Liver (tissue), 9 donors: ENCODE measurements around the gene RETREG3. TPM values are rescaled to one million over a fixed set of nuclear protein-coding genes. Genes with fewer than 3 reads are reported as not detected.

Source experiments
- DNase-seq: peaks from one replicate; pipeline ENCODE4 v3.0.0-alpha.2; 2017; ENCODE audit warnings: low spot score
- H3K27ac ChIP-seq, 2 donors: one replicate each; pipeline ENCODE4 v1.7.0; 2013; ENCODE audit warnings: inconsistent platforms in 2 of 2, low read length in 2 of 2, control low read depth in 1 of 2, low read depth in 1 of 2, mild to moderate bottlenecking in 1 of 2
- H3K27me3 ChIP-seq, 4 donors: one replicate each; pipeline versions ENCODE4 v1.6.1 to v1.7.0; 2013; ENCODE audit warnings: low read length in 3 of 4, inconsistent platforms in 1 of 4, mild to moderate bottlenecking in 1 of 4, moderate library complexity in 1 of 4; ENCODE audit not compliant: control insufficient read depth in 4 of 4, insufficient read depth in 4 of 4
- H3K36me3 ChIP-seq, 4 donors: one replicate each; pipeline versions ENCODE4 v1.6.1 to v1.7.0; 2013; ENCODE audit warnings: low read length in 3 of 4, mild to moderate bottlenecking in 3 of 4, low read depth in 1 of 4, moderate library complexity in 1 of 4; ENCODE audit not compliant: control insufficient read depth in 4 of 4, insufficient read depth in 3 of 4
- H3K4me1 ChIP-seq, 4 donors: one replicate each; pipeline versions ENCODE4 v1.6.1 to v1.7.0; 2013; ENCODE audit warnings: low read length in 3 of 4, mild to moderate bottlenecking in 3 of 4, moderate library complexity in 1 of 4; ENCODE audit not compliant: control insufficient read depth in 4 of 4, insufficient read depth in 4 of 4
- H3K4me3 ChIP-seq, 3 donors: one replicate each; pipeline versions ENCODE4 v1.6.1 to v1.7.0; 2013; ENCODE audit warnings: low read length in 3 of 3, control low read depth in 1 of 3, low read depth in 1 of 3, mild to moderate bottlenecking in 1 of 3
- H3K9ac ChIP-seq, 2 donors: one replicate each; pipeline ENCODE4 v1.7.0; 2013; ENCODE audit warnings: low read length in 2 of 2, mild to moderate bottlenecking in 2 of 2, moderate library complexity in 2 of 2, control low read depth in 1 of 2, low read depth in 1 of 2
- H3K9me3 ChIP-seq, 4 donors: one replicate each; pipeline versions ENCODE4 v1.6.1 to v1.7.0; 2013; ENCODE audit warnings: low read length in 3 of 4; ENCODE audit not compliant: control insufficient read depth in 4 of 4
- EGR1 ChIP-seq, 2 donors: IDR thresholded peaks; 2 replicates each; pipeline ENCODE4 v1.6.1; 2016 to 2018; ENCODE audit warnings: antibody characterized with exemption in 2 of 2, low read depth in 2 of 2
- FOXA1 ChIP-seq: IDR thresholded peaks from 2 replicates; pipeline ENCODE4 v1.6.1; 2016; ENCODE audit warnings: antibody characterized with exemption
- FOXA2 ChIP-seq: IDR thresholded peaks from 2 replicates; pipeline ENCODE4 v1.6.1; 2016; ENCODE audit warnings: antibody characterized with exemption
- GABPA ChIP-seq, 2 donors: IDR thresholded peaks in 1 of 2; conservative IDR thresholded peaks in 1 of 2; 2 replicates each; pipeline ENCODE4 v1.6.1; 2016; ENCODE audit warnings: antibody characterized with exemption in 2 of 2, mild to moderate bottlenecking in 1 of 2, moderate library complexity in 1 of 2
- HNF4A ChIP-seq, 2 donors: conservative IDR thresholded peaks; 2 replicates each; pipeline ENCODE4 v1.6.1; 2016; ENCODE audit warnings: antibody characterized with exemption in 2 of 2, mild to moderate bottlenecking in 2 of 2
- HNF4G ChIP-seq: IDR thresholded peaks from 2 replicates; pipeline ENCODE4 v1.6.1; 2016; ENCODE audit warnings: antibody characterized with exemption
- JUND ChIP-seq, 2 donors: IDR thresholded peaks; 2 replicates each; pipeline ENCODE4 v1.6.1; 2016; ENCODE audit warnings: antibody characterized with exemption in 2 of 2
- NR2F2 ChIP-seq: IDR thresholded peaks from 2 replicates; pipeline ENCODE4 v1.6.1; 2016; ENCODE audit warnings: antibody characterized with exemption
- RAD21 ChIP-seq, 2 donors: IDR thresholded peaks; 2 replicates each; pipeline ENCODE4 v1.6.1; 2016; ENCODE audit warnings: antibody characterized with exemption in 2 of 2, mild to moderate bottlenecking in 2 of 2
- RXRA ChIP-seq, 2 donors: IDR thresholded peaks; 2 replicates each; pipeline ENCODE4 v1.6.1; 2017 to 2018; ENCODE audit warnings: antibody characterized with exemption in 2 of 2, mild to moderate bottlenecking in 1 of 2
- SP1 ChIP-seq: IDR thresholded peaks from 2 replicates; pipeline ENCODE4 v1.6.1; 2018; ENCODE audit warnings: antibody characterized with exemption, mild to moderate bottlenecking
- TAF1 ChIP-seq: conservative IDR thresholded peaks from 2 replicates; pipeline ENCODE4 v1.6.1; 2016; ENCODE audit warnings: antibody characterized with exemption, mild to moderate bottlenecking
- YY1 ChIP-seq: IDR thresholded peaks from 2 replicates; pipeline ENCODE4 v1.6.1; 2016; ENCODE audit warnings: antibody characterized with exemption, mild to moderate bottlenecking
- WGBS: extraction: QIAGEN DNeasy Blood & Tissue Kit; methylation state at CpG from one replicate; pipeline ENCODE4 v1.1.7; 2013; 5-methylcytosine and 5-hydroxymethylcytosine counted together
- polyA plus RNA-seq, 2 donors: library from polyadenylated mRNA; stranded (reverse) in 1 of 2; unstranded in 1 of 2; fragments of 200-250 nt in 1 of 2; fragments of >200 nt in 1 of 2; fragmentation: Nextera tagmentation in 1 of 2; extraction: Ambion mirVana in 1 of 2; gene quantifications; one replicate each; pipeline versions ENCODE4 v1.2.1 to v1.2.3, GENCODE V29; 2013 to 2015
- total RNA-seq, 2 donors: library from RNA; depleted of rRNA; stranded (reverse); fragments of >200 nt; gene quantifications; one replicate each; pipeline ENCODE4 v1.2.3, GENCODE V29; 2014
- TF ChIP-seq, protein P1 (sequence below): fragments of 150-350 bp; IDR thresholded peaks from 2 replicates; pipeline ENCODE4 v1.5.1; 2017; ENCODE audit warnings: improper control_type of control experiment, low read depth, low read length; ENCODE audit not compliant: missing input control
- TF ChIP-seq, protein P2 (sequence below): IDR thresholded peaks from 2 replicates; pipeline ENCODE4 v1.6.1; 2016; ENCODE audit warnings: antibody characterized with exemption
- TF ChIP-seq, protein P3 (sequence below): IDR thresholded peaks from 2 replicates; pipeline ENCODE4 v1.6.1; 2016; ENCODE audit warnings: antibody characterized with exemption
- TF ChIP-seq, protein P4 (sequence below): IDR thresholded peaks from 2 replicates; pipeline ENCODE4 v1.6.1; 2016; ENCODE audit warnings: antibody characterized with exemption
- TF ChIP-seq, protein P5 (sequence below): IDR thresholded peaks from 2 replicates; pipeline ENCODE4 v1.6.1; 2016; ENCODE audit warnings: antibody characterized with exemption, mild to moderate bottlenecking
- donor health status: healthy.
- donor health status: healthy.
- donor health status: healthy.
- donor health status: healthy.
- donor health status: healthy.

RETREG3 gene
- total and polyA plus RNA-seq, 4 donors: 9.0 to 44.3 (median 26.6) TPM

DNA sequence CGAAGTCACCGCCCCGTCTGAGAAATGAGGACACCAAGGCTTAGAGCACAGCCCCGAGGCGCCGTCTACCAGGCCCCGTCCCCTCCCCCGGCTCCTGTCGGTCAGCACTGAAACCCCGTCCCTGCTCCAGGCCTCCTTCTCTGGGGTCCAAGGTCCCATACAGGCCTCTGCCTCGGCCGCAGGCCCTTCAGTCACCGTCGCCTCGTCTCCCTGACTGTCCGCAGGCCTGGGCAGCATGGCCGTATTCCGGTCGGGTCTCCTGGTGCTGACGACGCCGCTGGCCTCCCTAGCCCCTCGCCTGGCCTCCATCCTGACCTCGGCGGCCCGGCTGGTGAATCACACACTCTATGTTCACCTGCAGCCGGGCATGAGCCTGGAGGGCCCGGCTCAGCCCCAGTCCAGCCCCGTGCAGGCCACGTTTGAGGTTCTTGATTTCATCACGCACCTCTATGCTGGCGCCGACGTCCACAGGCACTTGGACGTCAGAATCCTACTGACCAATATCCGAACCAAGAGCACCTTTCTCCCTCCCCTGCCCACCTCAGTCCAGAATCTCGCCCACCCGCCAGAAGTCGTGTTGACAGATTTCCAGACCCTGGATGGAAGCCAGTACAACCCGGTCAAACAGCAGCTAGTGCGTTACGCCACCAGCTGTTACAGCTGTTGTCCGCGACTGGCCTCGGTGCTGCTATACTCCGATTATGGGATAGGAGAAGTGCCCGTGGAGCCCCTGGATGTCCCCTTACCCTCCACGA is 46.6 kb downstream of the RETREG3 start:
- DNase-seq: no peak
- peaks cover 15 to 56% (median 45%) of the 10 kb centered on the region in 4 donors for H3K4me1 ChIP-seq
- WGBS: 3% methylated on average over 48 of the region's 48 CpGs

DNA sequence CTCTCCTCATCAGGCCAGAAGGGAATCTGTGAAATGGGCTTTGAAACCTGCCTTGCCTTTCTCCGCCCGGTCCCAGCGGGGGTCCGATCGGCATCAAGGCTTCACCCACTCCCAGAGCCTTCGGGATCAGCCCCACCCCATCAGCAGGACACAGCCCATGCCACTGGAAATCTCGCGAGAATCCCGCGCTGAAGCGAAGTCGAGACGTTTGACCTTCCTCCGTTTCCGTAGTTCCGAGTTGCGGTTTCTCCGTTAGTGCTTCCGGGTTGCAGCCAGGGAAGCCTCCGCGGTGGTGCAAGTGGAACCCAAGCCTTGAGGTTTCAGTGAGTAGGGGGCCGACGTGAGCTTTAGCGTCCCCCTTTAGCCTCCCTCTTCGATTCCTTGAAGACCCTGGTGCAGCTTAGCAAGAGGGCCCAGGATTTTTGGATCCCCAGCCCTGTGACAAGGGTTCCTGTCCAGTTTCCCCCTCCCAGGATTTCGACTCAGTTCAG is 47.2 kb downstream of the RETREG3 start, which contains the start of gene COASY:
Gene COASY, plus strand, starts transcription at position 252 of the 491 bp plus-strand sequence. CDS start 475 bp downstream, outside the sequence.
- peak; percentile 94 for DNase-seq
- TF ChIP-seq FOXA1: no peak
- TF ChIP-seq RAD21 (IDR thresholded peaks at IDR 0.05): peak; percentile 23 to 32
- no peak for TF ChIP-seq FOXA2
- peak; percentile 82 for TF ChIP-seq YY1
- TF ChIP-seq, protein P1, sequence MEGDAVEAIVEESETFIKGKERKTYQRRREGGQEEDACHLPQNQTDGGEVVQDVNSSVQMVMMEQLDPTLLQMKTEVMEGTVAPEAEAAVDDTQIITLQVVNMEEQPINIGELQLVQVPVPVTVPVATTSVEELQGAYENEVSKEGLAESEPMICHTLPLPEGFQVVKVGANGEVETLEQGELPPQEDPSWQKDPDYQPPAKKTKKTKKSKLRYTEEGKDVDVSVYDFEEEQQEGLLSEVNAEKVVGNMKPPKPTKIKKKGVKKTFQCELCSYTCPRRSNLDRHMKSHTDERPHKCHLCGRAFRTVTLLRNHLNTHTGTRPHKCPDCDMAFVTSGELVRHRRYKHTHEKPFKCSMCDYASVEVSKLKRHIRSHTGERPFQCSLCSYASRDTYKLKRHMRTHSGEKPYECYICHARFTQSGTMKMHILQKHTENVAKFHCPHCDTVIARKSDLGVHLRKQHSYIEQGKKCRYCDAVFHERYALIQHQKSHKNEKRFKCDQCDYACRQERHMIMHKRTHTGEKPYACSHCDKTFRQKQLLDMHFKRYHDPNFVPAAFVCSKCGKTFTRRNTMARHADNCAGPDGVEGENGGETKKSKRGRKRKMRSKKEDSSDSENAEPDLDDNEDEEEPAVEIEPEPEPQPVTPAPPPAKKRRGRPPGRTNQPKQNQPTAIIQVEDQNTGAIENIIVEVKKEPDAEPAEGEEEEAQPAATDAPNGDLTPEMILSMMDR: no peak
- TF ChIP-seq, protein P2, sequence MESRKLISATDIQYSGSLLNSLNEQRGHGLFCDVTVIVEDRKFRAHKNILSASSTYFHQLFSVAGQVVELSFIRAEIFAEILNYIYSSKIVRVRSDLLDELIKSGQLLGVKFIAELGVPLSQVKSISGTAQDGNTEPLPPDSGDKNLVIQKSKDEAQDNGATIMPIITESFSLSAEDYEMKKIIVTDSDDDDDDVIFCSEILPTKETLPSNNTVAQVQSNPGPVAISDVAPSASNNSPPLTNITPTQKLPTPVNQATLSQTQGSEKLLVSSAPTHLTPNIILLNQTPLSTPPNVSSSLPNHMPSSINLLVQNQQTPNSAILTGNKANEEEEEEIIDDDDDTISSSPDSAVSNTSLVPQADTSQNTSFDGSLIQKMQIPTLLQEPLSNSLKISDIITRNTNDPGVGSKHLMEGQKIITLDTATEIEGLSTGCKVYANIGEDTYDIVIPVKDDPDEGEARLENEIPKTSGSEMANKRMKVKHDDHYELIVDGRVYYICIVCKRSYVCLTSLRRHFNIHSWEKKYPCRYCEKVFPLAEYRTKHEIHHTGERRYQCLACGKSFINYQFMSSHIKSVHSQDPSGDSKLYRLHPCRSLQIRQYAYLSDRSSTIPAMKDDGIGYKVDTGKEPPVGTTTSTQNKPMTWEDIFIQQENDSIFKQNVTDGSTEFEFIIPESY: peak; percentile 100
- TF ChIP-seq, protein P3, sequence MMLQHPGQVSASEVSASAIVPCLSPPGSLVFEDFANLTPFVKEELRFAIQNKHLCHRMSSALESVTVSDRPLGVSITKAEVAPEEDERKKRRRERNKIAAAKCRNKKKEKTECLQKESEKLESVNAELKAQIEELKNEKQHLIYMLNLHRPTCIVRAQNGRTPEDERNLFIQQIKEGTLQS: no peak
- TF ChIP-seq JUND (IDR thresholded peaks at IDR 0.05): peak in 1 of 2 donors; percentile 38
- TF ChIP-seq GABPA (IDR thresholded peaks at IDR 0.05 in 1 of 2, conservative IDR thresholded peaks at IDR 0.05 in 1 of 2): peak; percentile 76 to 97
- peak in 1 of 2 donors; percentile 55 for TF ChIP-seq EGR1 (IDR thresholded peaks at IDR 0.05; ENCODE audit: low read depth in 2 of 2)
- TF ChIP-seq HNF4A (conservative IDR thresholded peaks at IDR 0.05): peak; percentile 16 to 52
- TF ChIP-seq, protein P4, sequence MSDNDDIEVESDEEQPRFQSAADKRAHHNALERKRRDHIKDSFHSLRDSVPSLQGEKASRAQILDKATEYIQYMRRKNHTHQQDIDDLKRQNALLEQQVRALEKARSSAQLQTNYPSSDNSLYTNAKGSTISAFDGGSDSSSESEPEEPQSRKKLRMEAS: no peak
- TF ChIP-seq, protein P5, sequence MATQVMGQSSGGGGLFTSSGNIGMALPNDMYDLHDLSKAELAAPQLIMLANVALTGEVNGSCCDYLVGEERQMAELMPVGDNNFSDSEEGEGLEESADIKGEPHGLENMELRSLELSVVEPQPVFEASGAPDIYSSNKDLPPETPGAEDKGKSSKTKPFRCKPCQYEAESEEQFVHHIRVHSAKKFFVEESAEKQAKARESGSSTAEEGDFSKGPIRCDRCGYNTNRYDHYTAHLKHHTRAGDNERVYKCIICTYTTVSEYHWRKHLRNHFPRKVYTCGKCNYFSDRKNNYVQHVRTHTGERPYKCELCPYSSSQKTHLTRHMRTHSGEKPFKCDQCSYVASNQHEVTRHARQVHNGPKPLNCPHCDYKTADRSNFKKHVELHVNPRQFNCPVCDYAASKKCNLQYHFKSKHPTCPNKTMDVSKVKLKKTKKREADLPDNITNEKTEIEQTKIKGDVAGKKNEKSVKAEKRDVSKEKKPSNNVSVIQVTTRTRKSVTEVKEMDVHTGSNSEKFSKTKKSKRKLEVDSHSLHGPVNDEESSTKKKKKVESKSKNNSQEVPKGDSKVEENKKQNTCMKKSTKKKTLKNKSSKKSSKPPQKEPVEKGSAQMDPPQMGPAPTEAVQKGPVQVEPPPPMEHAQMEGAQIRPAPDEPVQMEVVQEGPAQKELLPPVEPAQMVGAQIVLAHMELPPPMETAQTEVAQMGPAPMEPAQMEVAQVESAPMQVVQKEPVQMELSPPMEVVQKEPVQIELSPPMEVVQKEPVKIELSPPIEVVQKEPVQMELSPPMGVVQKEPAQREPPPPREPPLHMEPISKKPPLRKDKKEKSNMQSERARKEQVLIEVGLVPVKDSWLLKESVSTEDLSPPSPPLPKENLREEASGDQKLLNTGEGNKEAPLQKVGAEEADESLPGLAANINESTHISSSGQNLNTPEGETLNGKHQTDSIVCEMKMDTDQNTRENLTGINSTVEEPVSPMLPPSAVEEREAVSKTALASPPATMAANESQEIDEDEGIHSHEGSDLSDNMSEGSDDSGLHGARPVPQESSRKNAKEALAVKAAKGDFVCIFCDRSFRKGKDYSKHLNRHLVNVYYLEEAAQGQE: peak; percentile 58
- peak; percentile 30 to 59 for TF ChIP-seq RXRA (IDR thresholded peaks at IDR 0.05)
- peak; percentile 25 for TF ChIP-seq NR2F2
- peak; percentile 58 for TF ChIP-seq SP1
- no peak for TF ChIP-seq HNF4G
- TF ChIP-seq TAF1: no peak
- Histone ChIP-seq H3K9me3 (no peaks in the 10 kb centered on the region), H3K9ac (peak within 1 kb of the TSS; percentile 73 to 97), H3K27ac (peak within 1 kb of the TSS; percentile 85 to 86), H3K4me3 (peak within 1 kb of the TSS; percentile 80 to 90 (median 85)), H3K27me3 (no peaks in the 10 kb centered on the region), H3K36me3 (peaks cover 0 to 8% (median 5%) of the 10 kb centered on the region in 4 donors), H3K4me1 (peaks cover 15 to 52% (median 44%) of the 10 kb centered on the region in 4 donors)
- whole genome bisulfite sequencing: under 1% methylated on average over 26 of the region's 26 CpGs

More for the DNA sequence above, 46.6 kb downstream of the RETREG3 start:
- Histone ChIP-seq H3K27ac (peak overlapping the region; percentile 85 to 86), H3K27me3 (no peaks in the 10 kb centered on the region), H3K9me3 (no peaks in the 10 kb centered on the region), H3K36me3 (peaks cover 0 to 8% (median 5%) of the 10 kb centered on the region in 4 donors), H3K9ac (peak overlapping the region; percentile 61 to 97), H3K4me3 (peak overlapping the region; percentile 80 to 90 (median 85))
- no peak for TF ChIP-seq FOXA2
- peak in 1 of 2 donors; percentile 6 for TF ChIP-seq RAD21 (IDR thresholded peaks at IDR 0.05)
- TF ChIP-seq, protein P1: peak; percentile 1
